ENCODE data around the gene GGACT. TPM values are rescaled to one million over a fixed set of nuclear protein-coding genes. Genes with fewer than 3 reads are reported as not detected.
"Not testable (repeated sequence)": the region's sequence is repeated elsewhere in the genome, so short reads cannot be mapped to it uniquely, and the experiment has no call there.

GGACT gene
- 5.0 TPM for polyA plus RNA-seq (2013, experiment 1 of 2; ENCODE audit: insufficient read length)
- 5.0 TPM for polyA plus RNA-seq (2013, experiment 2 of 2; ENCODE audit: insufficient read length)

- DNase-seq: peak; percentile 66
These were observed at the start of gene GGACT for GRCh38 chr13:100588331-100589177. Gene GGACT, minus strand, starts transcription at chr13:100588789. Its CDS starts 56,198 bp downstream, at chr13:100532591.

- no peak for DNase-seq
These were observed 49.2 kb upstream of the GGACT start for GRCh38 chr13:100637796-100638195.

- DNase-seq: no peak
These were observed 48.8 kb upstream of the GGACT start for GRCh38 chr13:100637380-100637779.

GRCh38 chr13:100636441-100636840 is 47.9 kb upstream of the GGACT start:
- no peak for DNase-seq

- no peak for DNase-seq
These were observed 47.4 kb upstream of the GGACT start for GRCh38 chr13:100636004-100636403.

- no peak for DNase-seq
These were observed 46.1 kb upstream of the GGACT start for GRCh38 chr13:100634696-100635095.

DNA sequence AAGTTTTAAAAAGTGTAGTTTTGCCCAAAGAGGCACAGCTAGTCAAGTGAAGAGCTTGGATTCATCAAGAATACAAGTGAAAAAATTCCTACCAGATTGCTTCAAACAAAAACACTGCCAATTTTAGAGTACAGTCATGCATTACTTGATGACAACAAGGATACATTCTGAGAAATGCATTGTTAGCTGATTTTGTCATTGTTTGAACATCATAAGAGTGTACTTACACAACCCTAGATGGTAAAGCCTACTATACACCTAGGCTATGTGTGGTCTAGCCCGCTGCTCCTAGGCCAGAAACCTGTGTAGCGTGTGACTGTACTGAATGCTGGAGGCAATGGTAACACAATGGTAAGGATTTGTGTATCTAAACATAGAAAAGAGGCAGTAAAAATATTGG is 44.9 kb upstream of the GGACT start:
- peak; percentile 83 for DNase-seq

DNA sequence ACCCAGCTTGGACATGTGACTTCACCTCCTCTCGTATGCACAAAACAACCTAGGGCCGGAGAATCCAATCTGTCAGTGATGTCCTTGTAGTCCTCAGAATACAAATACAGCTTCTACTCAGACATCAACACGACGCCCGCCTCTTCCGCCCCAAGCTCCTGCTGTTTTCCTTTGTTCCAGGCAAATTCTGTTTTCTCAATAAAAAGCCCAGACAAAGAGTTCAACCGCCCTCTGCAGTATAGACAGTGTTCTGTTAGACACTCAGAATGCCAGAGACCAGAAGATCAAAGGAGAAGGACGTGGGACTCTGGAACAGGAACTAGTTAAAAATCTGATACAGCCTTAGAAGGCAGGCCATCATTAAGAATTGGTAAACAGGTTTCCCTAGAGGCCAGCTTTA is 42.0 kb upstream of the GGACT start:
- DNase-seq: no peak

GRCh38 chr13:100627120-100627519 is 38.5 kb upstream of the GGACT start:
- DNase-seq: no peak

- peak; percentile 21 for DNase-seq
These were observed 36.9 kb upstream of the GGACT start for GRCh38 chr13:100625447-100625846.

GRCh38 chr13:100620792-100621191 is 32.2 kb upstream of the GGACT start:
- DNase-seq: no peak

- no peak for DNase-seq
These were observed 31.4 kb upstream of the GGACT start for GRCh38 chr13:100619940-100620339.

- DNase-seq: not testable (repeated sequence)
These were observed 30.3 kb upstream of the GGACT start for GRCh38 chr13:100618897-100619296.

GRCh38 chr13:100613031-100613430 is 24.4 kb upstream of the GGACT start:
- DNase-seq: no peak

- DNase-seq: no peak
These were observed 23.3 kb upstream of the GGACT start for GRCh38 chr13:100611678-100612492.

DNA sequence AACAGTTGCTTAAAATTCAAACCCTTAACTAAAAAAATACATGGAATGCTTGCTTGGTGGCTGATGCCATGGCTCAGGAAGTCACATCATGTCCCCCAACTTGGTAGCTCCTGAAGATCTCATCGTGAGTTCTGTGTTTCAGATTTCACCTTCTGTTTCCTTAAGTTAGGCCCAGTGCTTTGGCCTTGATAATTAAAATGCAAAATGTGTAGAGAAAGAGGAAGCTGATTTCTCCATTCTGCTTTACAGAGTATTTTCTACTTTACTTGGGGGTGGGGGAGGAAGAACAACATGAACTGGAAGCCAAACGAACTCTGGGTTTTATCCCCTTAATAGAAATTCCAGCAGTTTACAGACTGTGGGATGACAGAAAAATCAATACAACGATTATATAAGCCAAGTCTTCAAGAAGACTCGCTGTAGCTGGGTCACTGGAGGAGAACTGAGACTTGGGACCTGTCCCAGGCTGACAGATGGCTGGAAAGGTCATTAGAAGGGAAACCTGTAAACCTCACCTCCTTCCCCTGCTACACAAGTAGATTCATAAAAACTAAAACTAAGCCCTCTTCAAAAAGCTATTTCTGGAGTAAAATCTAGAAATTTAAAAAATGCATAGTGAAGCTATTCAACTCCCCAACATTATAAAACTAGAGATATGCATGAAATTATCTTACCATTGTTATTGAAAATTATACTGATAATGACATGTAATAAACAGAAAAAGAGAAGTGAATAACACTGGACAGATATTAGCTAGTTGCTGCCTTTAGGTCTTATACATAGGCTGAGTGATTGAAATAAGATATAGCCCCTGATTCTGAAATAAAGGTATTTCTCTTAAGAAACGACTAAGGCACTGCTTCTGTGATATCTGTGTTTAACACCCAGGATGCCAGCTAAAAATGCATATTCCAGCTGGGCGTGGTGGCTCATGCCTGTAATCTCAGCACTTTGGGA is 22.1 kb upstream of the GGACT start:
- no peak for DNase-seq

DNA sequence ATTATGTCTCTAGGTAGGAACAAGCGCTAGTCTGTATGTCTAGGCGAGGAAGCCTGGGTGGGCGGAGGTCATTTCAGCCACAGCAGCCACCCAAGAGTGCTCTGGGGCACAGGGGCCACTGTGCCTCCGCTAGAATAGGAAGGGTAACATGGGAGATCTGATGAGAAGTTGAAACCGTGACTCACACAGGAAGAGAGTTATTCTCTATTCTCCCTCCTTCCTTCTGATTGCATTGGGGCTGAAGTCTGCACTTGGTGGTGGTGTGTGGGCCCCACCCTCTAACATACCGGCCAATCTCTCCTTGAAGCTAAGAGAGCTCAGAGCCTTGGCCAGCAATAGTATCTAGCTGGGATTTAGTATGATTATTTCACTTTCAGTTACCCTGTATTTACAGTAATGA is 20.3 kb upstream of the GGACT start:
- DNase-seq: no peak

GRCh38 chr13:100608489-100608888 is 19.9 kb upstream of the GGACT start:
- DNase-seq: no peak

- DNase-seq: no peak
These were observed 16.5 kb upstream of the GGACT start for GRCh38 chr13:100604918-100605710.

DNA sequence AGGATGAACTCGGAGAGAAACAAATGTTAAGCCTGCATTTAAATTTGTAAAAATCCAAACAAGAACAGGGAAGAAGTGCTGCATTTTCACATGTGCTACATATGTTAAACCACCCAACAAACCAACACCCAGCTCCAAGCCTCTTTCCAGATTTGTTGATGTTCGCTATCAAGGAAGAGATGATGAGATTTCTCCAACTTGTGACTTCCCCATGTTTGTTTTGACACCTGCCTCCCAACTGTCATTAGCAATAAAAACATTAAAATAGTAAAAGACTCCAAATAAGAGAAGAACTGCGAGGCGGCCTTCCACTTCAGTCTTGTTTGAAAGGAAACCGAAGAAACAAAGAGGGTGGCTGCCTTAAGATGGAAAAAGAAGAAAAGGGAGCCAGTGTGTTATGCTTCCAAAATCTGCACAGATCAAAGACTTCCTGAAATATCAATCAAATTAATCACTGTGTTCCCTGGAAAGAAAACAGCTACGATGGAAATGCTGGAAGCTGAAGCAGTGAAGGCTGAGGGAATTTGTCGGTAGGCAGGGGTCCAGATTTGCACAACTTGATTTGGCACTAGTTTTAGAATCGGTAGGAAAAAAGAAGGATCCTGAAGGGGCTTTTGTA is 14.0 kb upstream of the GGACT start:
- DNase-seq: no peak

- DNase-seq: no peak
These were observed 13.1 kb upstream of the GGACT start for GRCh38 chr13:100601716-100602115.
